ENCODE measurements around the gene DENND1B.

Gene DENND1B

DNA sequence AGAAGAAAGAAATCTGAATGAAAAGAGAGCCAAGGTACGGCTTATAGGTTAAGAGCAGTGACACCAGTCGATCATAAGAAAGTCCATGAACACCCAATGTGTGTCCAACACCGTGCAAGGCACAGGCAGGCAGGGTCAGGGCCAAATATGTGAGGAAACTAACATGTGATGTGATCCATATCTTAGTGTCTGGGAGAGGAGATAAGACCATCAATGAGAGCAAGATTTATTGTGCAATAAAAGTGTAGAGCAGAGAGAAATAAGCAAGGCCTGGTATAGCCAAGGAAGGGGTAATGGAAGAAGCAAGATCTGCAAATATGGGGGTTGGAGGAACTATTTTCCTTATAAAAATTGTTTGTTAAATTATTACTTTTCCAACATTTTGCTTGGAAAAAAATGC, 308.5 kb downstream of the DENND1B start:
- no peak for DNase-seq (ENCODE audit: low read depth)

DNA sequence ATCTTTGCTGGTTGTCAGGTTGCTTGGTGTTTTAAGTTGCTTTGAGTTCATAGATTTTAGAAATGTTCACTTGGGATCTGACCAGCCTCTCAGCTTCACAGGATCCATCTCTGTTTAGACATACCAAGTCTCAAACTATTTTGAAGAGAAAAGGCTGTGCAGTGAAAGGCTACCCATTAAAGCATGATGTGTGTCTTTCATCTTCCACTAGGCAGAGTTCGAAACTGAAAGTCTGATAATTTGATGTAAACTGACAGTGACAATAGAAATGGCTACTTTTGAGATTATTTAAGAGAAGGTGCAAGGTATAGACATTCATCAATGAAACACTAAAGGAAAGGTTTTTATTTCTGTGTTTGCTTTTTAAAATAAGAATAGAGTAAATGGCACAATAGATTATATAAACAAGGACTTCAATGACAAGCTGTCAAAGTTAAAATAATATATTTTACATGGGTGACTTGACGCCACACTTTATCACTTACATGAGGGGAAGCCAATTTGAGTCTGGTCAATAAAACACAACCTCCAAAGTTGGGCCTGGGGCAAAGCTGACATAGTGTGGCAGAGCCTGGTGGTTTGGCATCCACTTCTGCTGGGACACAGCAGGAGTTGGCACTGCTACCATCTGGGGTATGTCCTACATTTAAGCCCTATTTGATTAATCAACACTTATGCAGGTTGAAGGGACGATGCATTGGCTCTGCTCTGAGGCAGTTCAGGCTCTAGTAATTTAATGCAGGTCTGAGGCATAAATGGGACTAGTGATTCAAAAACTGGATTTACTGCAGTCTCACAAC, 309.6 kb downstream of the DENND1B start:
- DNase-seq (ENCODE audit: low read depth): no peak

DNA sequence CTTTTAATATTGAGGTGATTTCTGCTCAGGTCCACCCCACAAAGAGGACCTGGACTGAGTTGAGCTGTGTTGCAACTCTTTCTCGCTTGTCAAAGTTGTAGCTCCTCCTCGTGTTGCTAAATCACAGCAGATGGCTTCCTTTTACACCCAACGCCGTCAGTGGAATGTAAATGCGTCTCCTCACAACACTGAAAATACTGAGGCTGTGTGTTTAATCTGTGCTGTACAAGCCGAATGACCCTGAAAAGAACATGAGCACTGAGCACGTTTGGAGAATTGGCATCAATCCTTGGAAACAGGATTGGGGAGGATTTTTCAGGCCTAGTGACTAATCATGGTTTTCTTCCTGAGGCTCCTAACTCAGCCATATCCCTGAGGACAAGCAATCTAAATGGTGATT, 311.2 kb downstream of the DENND1B start:
- DNase-seq (ENCODE audit: low read depth): peak; percentile 73

DNA sequence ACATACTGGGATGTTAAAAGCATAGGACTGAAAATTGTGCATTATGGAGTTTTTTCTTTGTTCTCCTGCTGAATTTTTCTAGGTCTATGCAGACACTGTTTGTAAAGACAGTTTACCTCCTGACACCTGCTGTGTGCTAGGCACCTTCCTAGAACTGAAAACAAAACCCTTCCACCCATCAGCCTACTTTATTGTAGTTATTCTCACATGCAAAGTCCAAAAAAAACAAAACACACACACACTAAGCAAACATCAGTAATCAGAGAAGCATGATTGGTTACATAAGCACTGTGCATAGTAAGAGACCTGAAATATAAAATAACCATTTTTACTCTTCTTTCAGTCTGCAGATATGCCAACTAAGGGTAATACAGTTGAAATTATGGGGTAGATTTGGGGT, 312.1 kb downstream of the DENND1B start:
- DNase-seq (ENCODE audit: low read depth): no peak

DNA sequence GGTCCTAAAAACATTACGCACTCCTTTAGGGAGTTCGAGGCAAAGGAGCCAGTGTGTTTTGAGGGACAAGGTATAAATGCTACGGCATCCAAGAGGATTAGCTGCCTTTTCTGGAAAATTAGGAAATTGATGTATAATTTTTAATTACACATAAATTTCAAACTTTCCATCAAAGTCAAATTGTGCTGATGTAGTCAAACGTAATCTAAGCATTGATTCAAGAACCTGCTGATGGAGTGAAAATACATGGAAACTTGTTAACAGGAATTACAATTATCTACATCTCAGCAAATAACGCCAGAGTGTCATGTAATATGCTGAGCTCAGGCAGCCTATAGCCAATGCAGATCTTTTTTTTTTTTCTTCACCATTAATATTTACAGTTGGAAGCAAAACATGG, 312.7 kb downstream of the DENND1B start:
- no peak for DNase-seq (ENCODE audit: low read depth)

Measured in GM04503 (cell line).